Nucleus accumbens (tissue), 56 donors: Measurements from ENCODE around the gene B3GNT8.
"Not testable (repeated sequence)": the region's sequence is repeated elsewhere in the genome, so short reads cannot be mapped to it uniquely, and the experiment has no call there.

Source experiments
- DNase-seq, 56 donors: peaks; one replicate each; lab custom pipeline; 2025; lab: John Stamatoyannopoulos, UW

The B3GNT8 gene

GRCh38 chr19:41420101-41420880 lies 6.9 kb downstream of the B3GNT8 start:
- DNase-seq, result peak in 3 of 56 donors; percentile 8 to 39 (median 9)

DNA sequence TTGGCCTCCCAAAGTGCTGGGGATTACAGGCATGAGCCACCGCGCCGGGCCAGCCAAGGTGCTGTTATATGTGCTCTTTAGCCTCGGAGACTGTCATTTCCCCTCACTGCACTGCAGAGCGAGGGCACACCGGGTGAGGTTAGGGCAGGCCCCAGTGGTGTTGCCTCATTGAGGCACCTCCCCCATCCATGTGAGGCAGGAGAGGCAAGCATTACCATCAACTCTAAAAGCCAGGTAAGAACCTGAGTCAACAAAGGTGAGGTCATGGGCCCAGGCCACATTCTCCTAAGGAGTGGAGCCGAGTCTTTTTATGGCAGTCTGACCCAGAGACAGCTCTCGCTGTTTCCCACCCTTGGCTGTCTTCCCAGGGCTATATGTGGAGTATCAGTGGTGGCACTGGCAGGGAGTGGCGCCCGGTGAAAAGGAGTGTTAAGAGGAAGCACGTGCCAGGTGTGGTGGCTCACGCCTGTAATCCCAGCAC lies 10.9 kb downstream of the B3GNT8 start:
- DNase-seq, result no peak

DNA sequence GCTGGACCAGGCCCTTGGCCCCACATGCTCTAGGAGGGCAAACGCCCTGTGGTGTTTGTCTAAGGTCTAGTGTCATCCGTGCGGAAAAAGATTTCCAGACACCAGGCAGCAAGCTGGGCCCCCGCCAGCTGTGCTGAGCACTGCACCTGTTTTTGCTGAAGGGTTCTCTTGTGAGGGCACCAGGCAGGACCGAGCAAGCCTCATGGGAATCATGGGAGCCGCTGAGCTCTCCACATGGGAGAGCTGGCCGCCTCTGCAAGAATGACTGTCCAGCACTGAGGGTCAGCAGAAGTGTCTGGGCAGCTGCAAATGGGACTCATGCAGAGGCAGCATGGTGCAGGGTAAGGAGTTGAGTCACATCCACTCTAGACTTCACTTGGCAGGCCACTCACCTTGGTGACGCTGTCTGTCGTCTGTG lies 12.0 kb downstream of the B3GNT8 start:
- no peak for DNase-seq

DNA sequence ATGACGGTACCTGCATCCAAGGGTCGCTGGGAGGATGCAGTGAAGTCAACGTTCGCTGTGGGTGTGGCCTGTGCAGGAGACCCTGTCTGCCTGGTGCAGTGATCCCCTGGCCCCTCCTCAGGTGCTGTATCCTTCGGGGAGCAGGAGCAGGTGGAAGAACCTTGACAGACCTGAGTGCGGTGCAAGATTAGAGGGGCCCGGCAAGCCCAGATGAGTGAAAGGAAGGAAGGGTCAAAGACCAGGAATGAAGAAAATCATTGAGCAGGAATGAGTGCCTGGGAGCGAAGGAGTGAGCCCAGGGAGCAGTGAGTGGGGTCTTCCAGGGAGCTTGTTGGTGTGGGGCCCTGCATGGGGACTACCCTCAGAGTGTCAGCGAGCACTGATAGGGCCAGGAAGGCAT lies 12.7 kb downstream of the B3GNT8 start:
- no peak for DNase-seq

- DNase-seq, result no peak
Observed at GRCh38 chr19:41413947-41414346, 13.2 kb downstream of the B3GNT8 start.

- no peak for DNase-seq
Observed at GRCh38 chr19:41412953-41413352, 14.2 kb downstream of the B3GNT8 start.

DNA sequence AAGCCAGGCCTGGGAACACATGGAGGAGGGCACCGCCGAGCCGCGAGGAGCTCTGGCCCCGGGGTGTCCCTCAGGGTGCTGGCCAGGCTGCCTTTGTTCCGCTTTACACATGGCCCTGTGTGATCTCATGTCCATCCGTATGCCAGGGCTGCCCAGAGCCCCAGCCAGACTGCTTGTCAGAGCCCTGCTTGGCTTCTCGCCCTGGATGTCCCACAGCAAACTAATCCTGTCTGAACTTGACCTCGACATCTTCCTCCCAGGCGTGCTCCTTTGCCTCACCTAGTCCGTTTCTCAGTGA lies 15.3 kb downstream of the B3GNT8 start:
- peak in 43 of 56 donors; percentile 1 to 80 (median 42) for DNase-seq

DNA sequence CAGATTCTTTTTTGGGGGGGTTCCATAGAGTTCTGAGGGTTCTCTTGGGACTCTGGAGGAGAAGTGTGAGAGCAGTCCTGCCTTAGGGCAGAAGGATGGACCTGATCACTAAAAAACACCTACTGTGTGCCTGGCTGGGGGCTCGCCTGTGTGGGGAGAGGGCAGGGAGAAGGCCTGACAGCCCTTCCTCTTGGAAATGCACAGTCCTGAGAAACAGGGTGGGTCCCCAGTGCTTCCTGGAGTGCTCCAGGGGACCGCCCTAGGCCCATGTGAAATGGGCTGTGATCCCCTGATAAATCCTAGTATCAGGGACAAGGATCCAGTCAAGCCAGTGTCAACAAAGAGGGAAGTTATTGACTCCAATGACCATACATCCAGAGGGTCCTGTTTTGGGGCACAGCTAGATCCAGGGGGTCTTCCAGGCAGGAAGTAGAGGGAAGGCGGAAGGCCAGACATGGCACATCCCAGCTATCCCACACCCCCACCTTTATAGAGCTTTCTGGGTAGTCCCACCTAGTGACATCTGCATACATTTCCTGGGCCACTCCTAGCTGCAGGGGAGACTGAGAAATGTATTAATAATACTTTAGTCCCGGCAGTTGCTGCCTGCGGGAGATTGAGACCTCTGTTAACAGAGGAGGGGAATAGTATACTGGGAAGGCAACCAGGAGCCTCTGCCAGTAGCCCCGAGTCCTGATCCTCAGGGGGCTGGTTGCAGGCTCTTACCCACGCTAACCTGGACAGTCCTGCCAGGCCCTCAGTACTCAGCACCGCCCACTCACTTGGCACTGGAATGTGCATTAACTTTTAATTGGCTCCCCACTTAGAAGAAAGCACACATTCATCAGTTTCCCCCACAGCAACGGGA lies 15.8 kb downstream of the B3GNT8 start:
- DNase-seq, result no peak

GRCh38 chr19:41410336-41411054 lies 16.7 kb downstream of the B3GNT8 start:
- no peak for DNase-seq

DNA sequence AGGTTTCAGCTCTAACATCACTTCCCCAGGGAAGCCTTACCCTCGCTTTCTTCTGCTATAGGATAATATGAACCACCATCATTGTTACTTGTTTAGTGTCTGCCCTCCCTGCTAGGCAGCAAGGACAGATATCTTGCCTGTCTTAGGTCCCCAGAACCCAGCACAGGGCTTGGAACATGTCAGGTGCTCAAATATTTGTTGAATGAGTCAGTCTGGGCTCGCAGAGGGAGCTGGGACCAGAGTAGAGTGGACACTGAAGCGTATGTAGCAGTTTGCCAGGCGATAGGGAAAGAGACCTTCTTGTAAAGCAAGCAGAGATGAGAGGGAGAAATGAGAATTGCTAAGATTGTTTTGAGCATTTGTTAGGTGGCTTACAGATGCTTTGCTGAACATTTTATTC lies 17.9 kb downstream of the B3GNT8 start:
- no peak for DNase-seq

GRCh38 chr19:41408846-41409245 lies 18.3 kb downstream of the B3GNT8 start:
- DNase-seq, result not testable (repeated sequence)

DNA sequence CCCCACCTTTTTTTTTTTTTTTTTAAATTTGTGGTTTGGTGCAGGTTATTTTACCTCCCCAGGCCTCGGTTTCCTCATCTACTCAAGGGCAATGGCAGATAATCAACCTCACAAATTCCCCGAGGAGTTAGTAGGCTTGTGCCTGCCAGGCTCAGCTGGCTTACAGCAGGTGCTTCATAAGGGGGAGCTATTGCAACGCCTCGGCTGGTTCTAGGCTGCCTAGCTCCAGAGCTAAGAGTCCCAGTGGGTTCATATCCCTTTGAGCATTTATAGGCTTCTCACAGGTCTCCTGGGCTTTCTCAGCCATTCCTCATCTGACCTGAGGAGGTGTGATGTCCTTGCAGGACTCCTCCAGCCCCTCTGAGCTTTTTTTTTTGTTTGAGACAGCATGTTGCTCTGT lies 18.9 kb downstream of the B3GNT8 start:
- DNase-seq, result no peak

DNA sequence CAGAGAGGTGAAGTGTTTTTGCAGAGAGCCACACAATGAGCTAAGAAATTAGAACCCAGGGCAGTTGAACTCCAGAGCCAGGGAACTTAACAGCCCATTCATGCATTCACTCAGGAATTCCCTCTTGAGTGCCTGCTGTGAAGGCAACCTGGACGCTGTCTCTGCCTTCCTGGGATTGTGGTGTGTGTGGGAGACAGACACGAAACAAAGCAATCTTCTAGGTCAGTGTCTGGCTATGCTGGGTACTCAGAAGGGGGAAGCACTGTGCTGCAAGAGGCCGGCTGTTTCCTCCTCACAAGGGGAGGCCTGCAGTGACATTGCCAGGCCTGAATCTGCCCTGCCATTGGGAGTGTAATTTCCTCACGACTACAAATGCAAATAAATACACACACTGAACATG lies 19.9 kb downstream of the B3GNT8 start:
- DNase-seq, result no peak

GRCh38 chr19:41405776-41406175 lies 21.4 kb downstream of the B3GNT8 start:
- DNase-seq, result no peak

GRCh38 chr19:41403181-41403970 lies 23.8 kb downstream of the B3GNT8 start:
- no peak for DNase-seq

DNA sequence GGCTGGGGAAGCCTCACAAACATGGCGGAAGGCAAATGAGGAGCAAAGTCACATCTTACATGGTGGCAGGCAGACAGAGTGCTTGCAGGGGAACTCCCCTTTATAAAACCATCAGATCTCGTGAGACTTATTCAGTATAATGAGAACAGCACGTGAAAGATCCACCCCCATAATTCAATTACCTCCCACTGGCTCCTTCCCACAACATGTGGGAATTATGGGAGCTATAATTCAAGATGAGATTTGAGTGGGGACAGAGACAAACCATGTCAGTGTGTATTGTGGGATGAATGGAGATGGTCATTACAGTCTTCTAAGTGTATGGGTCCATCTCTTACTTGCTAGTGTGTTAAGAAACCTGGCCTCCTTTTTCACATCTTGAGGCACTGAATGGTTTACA lies 25.2 kb downstream of the B3GNT8 start:
- DNase-seq, result no peak

- DNase-seq, result no peak
Observed at GRCh38 chr19:41401483-41401882, 25.7 kb downstream of the B3GNT8 start.

DNA sequence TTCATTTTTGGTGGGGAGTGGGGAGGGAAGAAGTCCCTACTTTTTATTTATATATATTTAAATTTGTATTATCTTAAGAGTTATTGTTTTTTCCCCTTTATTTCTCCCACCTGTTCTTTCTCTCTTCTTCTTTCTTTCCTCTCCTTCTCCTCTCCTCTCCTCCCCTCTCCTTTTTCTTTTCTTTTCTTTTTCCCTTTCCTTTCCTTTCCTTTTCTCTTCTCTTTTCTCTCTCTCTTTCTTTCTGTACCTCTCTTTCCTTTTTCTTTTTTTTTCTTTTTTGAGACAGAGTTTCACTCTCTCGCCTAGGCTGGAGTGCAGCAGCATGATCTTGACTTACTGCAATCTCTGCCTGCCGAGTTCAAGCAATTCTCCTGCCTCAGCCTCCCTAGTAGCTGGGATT lies 27.6 kb downstream of the B3GNT8 start:
- no peak for DNase-seq

DNA sequence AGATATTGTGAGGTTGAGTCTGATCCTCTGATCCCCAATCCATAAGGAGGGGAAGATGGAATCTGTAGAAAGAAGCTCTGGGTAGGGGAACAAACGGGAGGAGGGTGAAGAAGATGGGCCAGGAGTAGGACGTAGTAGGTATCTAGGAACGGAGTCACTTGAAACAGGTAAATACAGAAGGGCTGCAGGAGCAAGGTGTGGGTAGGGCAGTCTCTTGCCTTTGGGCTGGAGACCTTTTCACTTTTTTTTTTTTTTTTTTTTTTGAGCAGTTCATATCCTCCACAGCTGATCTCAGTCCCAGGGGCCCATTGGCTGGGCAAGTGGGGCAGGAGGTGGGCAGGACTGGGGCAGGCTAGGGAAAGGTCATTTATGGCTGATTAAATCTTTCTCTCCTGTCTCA lies 28.1 kb downstream of the B3GNT8 start:
- DNase-seq, result no peak

DNA sequence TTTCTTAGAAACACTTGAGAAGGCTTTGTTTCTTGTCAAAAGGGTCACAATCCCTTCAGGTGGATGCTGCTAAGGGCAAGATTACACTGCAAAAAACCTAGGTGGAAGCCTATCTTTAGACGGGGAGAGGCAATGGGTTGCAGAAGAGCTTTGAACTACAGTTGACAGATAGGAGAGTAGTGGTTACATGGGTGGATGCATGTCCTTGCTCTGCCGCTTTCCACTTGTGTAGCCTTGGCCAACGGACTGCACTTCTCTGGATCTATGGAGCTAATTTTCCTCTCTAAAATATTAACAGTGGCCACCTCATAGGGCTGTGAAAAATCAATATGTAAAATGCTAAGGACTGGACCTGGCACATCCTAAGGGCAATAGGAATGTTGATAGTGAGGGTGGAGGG lies 28.6 kb downstream of the B3GNT8 start:
- no peak for DNase-seq
